Activated T-cell treated with anti-CD3 and anti-CD28 coated beads, Interleukin-2, amount 50 U/mL, for 1 hour (primary cell): ENCODE results near the gene ZSCAN12.
"Not testable (repeated sequence)": the region's sequence is repeated elsewhere in the genome, so short reads cannot be mapped to it uniquely, and the experiment has no call there.

ENCODE experiments used
- DNase-seq: peaks from one replicate; pipeline ENCODE4 v3.0.0-alpha.2; 2020

Gene ZSCAN12

DNA sequence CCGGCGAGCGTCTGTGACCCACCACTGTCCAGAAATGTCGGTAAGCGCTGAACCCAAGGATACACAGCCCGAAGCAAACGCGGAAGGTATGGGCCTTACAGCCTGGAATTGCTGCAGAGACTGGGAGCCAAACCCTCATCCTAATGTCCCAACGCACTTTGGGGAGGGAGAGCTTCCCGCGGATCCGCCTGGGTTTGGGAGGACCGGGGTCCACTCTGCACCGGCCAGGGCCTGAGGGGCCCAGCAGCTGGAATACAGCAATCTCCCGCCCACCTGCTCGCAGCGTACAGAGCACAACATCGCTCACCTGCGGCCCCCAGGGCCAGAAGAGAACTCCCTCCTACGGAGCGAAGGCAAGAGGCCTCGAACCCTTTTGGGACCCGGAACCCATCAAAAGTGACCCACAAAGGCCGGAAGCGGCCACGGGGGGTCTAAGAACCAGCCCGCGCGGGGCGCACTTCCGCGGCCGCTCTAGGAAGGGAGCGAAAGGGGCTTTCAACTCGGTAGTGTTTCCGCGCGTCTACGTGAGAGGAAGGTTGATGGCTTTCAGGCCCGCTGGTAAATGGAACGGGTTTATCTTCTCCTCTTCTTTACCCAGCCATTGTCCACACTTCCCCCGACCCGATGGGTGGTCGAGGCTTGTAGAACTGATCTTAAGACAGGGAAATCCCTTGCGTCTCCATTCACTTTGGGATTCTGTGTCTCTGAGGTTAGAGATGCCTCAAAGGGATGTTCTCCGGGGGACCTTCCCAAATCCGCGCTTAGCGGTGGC, at the start of gene ZSCAN12:
Gene ZSCAN12 (minus strand): TSS at position 398 of the 772 bp plus-strand sequence. CDS start 1,342 bp downstream, outside the sequence.
- DNase-seq = peak; percentile 85

DNA sequence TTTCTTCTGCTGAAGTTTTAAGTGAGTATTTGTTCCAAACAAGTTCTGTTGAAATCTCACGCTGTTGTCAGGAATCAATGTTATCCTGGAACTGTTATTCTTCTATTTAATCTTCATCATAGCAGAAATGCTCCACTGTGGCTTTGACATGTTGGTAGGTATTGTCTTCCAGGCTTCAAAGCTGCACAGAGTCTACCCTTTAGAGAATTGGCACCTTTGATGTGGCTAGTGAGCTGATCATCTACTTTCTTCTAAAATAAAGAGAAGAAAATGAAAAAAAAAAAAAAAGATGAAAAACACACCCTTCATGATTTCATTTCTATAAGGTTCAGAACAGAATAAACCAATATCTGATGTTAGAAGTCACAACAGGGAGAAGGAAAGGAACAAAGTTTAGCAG, 49.5 kb upstream of the ZSCAN12 start:
- no peak for DNase-seq

DNA sequence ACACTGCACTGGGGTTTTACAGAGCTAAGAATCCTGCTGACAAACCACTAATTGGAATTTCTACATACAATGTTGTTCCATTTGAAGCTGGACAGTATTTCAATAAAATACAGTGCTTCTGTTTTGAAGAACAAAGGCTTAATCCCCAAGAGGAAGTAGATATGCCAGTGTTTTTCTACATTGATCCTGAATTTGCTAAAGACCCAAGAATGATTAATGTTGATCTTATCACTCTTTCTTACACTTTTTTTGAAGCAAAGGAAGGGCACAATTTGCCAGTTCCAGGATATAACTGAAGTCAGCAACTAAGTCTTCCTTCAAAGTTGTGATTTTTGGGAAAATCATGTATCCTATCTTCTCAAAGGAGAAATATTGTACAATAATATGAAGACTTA, 48.0 kb upstream of the ZSCAN12 start:
- DNase-seq = not testable (repeated sequence)

DNA sequence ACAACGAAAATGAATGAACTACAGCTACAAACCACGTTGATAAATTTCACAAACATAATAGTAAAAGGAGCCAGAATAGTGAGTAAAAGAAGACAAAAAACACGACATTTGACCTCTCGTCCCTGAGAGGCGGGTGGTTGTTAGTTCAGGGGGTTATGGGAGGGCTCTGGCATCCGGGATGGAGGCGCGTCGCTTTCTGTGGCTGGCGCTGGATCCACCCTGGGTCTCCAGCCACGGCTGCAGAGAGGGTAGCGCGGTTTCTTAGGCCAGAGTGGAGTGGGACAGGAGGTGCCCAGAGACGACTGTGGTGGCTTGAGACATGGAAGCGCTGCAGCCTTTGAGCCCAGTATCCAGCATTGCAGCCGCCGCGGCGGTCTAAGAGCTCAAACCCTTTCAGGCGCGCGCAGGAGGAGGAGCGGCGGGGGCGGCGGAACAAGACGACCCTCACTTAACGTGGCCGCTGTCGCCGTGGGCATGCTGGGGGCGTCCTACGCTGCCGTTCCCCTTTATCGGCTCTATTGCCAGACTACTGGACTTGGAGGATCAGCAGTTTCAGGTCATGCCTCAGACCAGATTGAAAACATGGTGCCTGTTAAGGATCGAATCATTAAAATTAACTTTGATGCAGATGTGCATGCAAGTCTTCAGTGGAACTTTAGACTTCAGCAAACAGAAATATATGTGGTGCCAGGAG, 47.4 kb upstream of the ZSCAN12 start:
- peak; percentile 22 for DNase-seq

DNA sequence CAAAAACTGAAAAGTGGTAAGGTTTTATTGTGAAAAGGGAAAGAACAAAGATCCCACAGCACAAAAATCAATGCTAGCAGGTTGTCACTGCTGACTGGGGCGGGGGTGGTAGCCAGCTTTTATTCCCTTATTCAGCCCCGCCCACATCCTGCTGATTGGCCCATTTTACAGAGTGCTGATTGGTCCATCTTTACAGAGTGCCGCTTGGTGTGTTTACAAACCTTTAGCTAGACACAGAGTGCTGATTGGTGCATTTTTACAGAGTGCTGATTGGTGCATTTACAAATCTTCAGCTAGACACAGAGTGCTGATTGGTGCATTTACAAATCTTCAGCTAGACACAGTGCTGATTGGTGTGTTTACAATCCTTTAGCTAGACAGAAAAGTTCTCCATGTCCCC, 45.2 kb upstream of the ZSCAN12 start:
- not testable (repeated sequence) for DNase-seq

DNA sequence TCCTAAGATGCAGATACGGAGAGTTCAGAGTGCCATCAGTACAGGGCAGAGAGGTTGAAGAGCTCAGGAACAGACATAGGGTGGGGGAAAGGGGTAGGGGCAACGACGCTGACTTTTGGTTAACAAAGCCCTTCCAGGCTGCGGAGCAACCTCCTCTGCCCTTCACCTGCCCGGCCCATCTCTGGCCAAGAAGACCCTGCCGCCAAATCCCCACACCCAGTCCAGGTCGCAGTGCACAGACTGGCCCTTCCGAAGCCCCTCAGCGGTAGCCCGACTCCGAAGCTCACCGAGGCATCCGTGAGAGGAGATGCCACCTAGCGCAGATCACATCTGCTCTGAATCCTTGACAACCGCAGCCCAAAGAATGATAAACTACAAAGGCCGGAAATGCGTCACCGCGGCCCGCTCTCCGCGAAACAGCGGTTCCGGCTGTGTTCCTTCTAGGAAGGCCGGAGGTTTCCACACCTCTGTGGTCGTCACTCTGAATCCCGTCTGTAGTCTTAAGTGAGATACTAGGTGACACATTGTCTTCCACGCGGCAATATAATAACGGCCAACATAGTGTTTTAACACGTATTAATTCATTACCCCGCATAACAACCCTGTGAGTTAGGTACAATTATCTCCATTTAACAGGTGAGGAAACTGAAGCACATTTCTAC, 43.7 kb upstream of the ZSCAN12 start, which contains the start of gene ZSCAN23:
Gene ZSCAN23 (minus strand): TSS at position 380 of the 662 bp plus-strand sequence. CDS start 7,225 bp downstream, outside the sequence.
- peak; percentile 85 for DNase-seq

DNA sequence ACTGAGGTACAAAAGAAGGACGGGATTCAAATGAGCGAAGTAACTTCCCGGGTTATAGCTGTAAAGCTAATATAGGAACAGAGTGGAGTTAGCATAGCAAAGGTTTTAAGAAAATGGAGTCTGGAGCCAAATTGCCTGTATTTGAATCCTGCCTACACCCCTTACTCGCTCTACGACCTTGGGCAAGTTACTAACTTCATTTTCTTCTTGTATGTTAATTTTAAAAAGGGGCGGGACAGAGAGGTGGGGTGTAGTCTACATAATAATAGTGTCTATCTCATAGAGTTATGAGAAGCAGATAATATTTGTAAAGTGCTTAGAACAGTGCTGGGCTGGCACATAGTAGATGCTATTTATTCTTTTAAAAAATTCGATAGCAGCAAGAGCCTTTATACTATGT, 43.0 kb upstream of the ZSCAN12 start:
- no peak for DNase-seq

DNA sequence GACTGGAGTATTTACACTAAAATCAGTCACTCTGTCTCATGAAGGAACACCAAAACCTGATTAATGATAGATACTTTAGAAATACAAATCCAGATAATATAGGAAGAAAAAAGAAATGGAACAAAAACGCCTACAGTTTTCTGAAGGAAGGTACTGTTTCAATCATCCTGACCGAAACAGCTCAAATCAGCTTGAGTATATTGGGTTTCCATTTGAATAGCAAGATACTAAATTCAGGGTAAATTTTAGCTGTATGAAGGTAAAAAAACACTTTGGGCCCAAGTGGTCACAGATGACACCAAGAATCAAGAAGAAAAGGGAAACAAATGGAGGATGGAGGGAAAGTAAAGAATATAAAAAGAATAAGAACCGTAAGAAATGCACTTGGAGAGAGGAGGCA, 36.9 kb upstream of the ZSCAN12 start:
- DNase-seq = no peak

DNA sequence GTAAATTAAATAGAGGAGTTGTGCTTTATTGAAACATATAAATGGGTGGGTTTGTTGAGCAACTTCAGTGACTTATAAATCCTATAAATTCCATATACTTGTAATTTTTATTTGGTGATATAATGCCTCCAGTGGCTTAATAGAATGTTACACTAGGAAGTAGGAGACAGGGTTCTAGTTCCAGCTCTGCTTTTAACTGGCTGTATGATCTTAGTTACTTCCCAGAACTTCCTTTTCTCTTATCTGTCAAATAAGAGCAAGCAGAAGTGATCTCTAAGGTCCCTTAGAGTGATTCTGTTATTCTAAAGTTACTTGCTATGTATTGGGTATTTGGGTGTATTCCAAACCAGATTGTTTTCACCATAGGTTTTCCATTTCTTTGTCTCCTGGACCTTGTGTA, 33.6 kb upstream of the ZSCAN12 start:
- no peak for DNase-seq

DNA sequence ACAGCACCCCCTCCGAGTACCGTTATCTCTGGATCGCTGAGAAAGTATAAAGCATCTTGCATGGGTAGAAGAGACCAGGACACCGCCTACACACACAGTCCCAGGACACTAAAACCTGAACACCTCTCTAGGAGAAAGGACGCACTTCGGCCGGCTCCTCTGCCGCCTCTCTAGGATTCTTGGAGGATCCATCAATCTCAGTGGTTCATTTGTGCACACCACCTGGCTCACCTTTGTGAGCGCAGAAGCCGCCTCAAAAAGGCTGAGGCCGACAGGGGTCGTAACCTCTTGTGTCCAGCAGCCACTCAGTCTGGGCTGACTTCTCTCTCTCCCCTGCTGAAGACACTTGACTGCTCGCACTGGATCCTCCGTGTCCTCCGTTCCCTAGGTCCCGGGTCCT, 30.2 kb upstream of the ZSCAN12 start:
- DNase-seq = no peak

DNA sequence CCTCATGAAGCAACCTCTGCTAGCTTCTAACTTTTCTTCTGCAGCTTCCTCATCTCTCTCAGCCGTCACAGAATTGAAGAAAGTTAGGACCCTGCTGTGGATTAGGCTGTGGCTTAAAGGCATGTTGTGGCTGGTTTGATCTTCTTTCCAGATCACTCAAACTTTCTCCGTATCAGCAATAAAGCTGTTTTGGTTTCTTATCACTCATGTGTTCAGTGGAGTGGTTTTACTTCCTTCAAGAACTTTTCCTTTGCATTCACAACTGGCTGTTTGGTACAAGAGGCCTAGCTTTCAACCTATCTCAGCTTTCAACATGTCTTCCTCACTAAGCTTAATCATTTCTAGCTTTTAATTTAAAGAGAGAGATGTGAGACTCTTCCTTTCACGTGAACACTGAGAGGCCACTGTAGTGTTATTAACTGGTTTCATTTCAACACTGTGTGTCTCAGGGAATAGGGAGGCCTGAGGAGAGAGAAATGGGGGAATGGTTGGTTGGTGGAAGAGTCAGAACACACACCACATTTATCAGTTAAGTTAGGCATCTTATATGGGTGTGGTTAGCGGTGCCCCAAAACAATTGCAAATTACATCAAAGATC, 26.5 kb upstream of the ZSCAN12 start:
- no peak for DNase-seq

DNA sequence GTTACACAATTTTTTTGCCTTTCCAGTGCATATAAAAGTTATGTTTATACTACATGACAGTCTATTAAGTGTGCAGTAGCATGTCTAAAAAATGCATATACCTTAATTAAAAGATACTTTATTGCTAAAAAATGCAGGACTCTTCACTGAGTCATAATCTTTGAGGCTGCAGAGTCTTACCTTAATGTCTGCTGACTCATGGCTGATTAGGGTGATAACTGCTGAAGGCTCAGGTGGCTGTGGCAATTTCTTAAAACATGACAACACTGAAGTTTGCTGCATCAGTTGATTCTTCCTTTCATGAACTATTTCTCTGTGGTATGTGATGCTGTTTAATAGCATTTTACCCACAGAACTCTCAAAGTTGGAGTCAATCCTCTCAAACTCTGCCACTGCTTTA, 24.6 kb upstream of the ZSCAN12 start:
- DNase-seq = no peak

DNA sequence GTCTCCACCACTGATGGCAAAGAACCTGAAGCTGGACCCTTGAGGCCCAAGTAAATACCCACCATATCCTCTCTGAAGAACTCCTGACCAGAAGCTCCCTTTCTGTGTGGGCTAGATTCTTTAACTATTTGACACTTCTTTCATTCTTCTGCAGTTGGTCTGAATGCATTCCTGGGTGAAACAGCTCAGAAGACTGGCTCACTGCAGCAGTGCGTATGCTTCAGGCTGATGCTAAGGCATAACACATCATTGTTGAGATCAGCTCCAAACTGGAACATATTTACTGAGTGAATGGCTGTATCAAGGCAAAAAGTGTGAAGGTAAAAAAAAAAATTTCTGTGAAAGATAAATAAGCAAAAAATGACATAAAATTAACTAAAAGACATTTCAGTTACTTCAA, 24.0 kb upstream of the ZSCAN12 start:
- DNase-seq = no peak

DNA sequence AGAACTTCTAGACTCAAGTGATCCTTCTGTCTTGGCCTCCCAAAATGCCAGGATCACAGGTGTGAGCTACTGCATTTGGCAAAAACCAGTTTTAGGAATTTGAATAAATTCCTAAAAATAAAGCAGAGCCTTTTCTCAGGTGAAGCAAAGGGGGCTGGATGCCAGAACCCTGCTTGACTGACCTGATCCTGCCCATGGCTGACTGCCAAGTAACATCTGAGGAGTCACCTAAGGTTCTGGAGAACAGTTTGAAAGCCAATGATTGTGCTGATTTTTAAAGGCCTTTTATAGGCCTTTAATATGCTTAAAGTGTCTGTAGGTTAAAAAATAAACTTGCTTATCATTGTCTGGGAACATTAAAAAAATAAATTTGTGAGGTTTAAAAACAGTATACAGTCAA, 14.1 kb upstream of the ZSCAN12 start:
- no peak for DNase-seq

DNA sequence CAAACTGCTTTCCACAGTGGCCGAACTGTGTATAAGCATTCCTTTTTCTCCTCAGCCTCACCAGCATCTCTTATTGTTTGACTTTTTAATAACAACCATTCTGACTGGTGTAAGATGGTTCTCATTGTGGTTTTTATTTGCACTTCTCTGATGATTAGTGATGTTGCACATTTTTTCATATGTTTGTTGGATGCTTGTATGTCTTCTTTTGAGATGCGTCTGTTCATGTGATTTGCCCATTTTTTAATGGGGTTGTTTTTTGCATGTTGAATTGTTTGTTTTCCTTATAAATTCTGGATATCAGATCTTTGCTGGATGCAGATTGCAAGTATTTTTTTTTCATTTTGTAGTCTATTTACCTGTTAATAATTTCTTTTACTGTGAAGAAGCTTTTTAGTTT, 11.2 kb upstream of the ZSCAN12 start:
- DNase-seq = no peak

DNA sequence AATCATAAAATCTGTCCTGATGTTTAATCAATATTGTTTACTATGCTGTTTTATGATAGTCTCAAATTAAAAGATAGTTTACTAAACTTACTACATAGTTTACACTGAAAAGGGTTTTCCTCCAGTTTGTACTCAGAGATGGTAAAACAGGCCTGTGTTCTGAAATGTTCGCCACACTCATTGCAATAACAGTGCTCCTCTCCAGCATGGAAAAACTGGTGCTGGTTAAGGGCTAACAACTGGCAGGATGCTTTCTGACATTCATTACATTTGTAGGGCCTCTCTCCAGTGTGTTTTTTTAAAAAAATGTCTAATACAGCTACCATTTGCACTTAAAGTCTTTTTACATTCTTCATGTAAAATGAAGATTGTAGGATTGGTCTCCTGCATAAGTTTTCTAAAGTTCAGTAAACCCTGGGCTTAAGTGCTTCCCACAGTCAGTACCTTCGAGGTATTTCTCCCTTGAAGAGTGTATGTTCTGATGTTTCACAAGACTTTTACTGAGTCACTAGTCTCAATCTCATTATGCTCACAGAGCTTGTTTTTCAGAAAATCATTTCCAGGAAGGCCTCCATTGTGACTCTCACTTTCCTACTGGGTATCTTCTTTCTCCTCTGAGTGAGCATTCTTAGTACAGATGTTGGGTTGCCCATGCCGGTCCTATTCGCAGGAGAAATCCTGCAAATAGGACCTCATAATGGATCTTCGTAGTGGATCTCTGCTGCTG, 8.7 kb upstream of the ZSCAN12 start:
- no peak for DNase-seq

DNA sequence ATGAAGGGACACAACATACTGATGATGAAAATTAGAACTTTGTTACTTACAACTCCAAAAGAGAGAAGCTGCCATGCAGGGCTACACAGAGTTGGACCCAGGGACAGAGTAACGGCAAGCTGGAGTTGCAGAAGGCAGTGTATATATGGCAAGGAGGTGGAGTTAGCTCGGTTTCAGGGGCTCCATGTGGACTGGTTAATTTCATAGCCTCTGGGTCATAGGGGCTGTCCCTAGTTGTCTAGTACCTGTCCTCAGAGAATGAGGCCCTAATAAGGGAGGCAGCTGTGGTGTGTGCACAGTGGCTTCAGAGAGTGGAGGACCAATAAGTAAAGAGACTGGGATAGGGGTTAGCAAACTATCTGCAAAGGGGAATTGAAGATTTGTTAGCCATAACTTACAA, 7.9 kb upstream of the ZSCAN12 start:
- DNase-seq = no peak

DNA sequence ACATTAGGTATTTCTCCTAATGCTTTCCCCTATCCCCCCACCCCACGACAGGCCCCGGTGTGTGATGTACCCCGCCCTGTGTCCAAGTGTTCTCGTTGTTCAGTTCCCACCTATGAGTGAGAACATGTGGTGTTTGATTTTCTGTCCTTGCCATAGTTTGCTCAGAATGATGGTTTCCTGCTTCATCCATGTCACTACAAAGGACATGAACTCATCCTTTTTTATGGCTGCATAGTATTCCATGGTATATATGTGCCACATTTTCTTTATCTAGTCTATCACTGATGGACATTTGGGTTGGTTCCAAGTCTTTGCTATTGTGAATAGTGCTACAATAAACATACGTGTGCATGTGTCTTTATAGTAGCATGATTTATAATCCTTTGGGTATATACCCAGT, 4.4 kb upstream of the ZSCAN12 start:
- DNase-seq = not testable (repeated sequence)

DNA sequence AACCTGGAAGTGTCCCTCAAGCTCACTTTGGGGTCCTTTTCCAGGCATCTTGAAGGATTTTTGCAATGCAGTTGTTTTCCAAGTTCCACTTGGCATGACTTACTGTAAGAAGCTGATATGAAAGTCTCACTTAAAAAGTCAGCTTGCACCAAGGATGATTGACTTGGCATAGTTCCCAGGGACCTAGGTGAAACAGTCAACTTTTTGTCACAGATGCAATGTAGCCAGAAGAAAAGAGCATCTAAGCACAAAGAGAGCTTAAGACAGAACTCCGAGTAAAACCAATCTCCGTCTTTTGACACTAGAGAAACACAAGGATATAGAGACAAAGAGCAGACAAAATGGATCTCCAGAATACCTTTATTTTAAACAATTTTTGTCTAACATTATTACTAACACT, 2.6 kb upstream of the ZSCAN12 start:
- no peak for DNase-seq

DNA sequence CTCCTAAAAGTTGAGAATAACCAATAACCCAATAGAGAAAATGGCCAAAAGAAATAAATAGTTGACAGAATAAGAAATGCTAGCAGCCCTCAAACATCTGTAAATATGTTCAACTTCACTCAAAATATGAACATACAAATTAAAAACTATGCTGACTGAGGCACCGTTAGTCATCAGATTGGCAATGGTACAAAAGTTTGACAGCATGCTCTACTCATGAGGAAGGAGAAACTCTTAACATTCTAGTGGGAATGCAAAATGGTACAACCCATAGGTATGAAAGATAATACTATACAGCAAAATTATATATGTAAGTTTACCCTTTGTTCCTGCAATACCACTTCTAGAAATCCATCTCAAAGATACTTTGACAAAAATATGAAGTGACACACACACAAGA, 1.6 kb upstream of the ZSCAN12 start:
- DNase-seq = no peak

DNA sequence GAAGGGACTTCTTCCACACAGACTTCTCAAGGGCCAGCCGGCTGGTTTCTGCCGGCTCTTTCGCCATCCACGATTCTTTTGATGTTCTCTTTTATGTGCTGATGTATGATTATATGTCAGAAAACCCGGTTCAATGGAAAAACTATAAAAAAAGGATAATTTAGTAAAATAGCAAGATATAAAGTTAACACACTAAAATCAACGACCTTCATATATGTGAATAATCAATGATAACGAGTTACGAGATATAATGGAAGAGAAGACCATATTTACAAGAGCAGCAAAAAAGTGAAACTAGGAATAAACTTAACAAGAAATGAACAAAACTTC, 540 bp upstream of the ZSCAN12 start:
- DNase-seq = no peak

DNA sequence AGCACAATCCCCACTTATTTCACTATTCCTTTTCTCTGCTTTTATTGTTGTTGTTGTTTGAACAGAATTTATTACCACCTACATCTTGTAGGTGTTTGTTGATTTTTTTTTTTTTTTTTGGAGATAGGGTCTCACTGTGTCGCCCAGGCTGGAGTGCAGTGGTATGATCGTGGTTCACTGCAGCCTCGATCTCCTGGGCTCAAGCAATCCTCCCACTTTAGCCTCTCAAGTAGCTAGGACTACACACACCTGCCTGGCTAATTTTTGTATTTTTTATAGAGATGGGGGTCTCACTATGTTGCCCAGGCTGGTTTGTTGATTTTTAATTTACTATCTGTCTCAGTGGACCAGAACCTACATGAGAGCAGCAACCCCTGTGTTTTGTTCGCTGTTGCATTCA, 3.6 kb downstream of the ZSCAN12 start:
- DNase-seq = no peak
